Fibroblast of skin of left biceps (primary cell): ENCODE results near the gene ZFPM1.
"Not testable (repeated sequence)": the region's sequence is repeated elsewhere in the genome, so short reads cannot be mapped to it uniquely, and the experiment has no call there.

ENCODE experiments used
- DNase-seq, 2 experiments: peaks; one replicate each; pipeline ENCODE4 v3.0.0-alpha.2; 2013; ENCODE audit warnings: low read depth in 2 of 2

ZFPM1 gene

GRCh38 chr16:88453217-88453531, at the start of gene ZFPM1:
TSS of gene ZFPM1 (plus strand) at chr16:88453280. CDS start at chr16:88453639, 359 bp downstream.
- no peak for DNase-seq

- no peak for DNase-seq
These were observed 49.1 kb upstream of the ZFPM1 start for GRCh38 chr16:88403794-88404581.

GRCh38 chr16:88404769-88405168, 48.3 kb upstream of the ZFPM1 start:
- no peak for DNase-seq

GRCh38 chr16:88405216-88406060, 47.6 kb upstream of the ZFPM1 start:
- DNase-seq, result peak; percentile 47 to 52

DNA sequence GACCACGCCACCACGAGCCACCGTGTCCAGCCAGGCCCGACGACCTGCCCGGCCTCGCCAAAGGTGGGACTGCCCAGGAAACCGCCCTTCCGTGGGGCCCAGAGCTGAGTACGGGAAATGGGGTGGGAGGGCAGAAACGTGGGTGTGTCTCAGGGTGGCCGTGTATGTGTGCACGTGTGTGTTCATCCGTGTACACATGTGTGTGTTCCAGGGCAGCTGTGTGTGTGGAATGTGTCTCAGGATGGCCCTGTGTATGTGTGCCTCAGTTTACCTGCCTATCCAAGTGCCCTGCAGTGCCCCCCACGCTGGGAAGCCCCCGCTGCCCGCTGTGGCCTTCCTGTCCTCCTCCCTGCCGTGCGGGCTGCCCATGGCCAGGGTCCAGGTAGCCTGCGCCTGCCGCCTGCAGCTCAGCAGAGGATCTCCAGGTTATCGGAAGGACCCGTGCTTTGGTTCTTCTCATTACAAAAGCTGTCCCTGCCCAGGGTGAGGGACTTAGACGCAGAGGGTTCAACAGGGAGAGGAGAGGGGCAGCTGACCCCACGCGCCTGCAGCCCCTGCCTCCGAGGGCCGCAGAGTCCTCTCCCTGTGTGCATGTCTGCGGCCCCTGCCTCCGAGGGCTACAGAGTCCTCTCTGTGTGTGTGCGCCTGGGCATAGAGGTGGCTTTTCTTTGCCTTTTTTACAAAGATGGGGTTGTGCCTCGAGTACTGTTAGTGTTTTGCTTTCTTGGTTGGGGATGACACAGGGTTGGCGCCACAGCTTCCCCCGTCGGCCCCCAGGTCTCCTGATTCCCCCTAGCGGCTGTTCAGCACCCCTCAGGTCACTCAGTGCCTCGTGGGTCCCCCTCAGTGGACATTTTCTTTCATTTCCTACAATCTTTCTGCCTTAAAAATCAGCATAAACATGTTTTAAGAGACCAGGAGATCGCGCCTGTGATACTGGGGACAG, 46.7 kb upstream of the ZFPM1 start:
- DNase-seq, result no peak

DNA sequence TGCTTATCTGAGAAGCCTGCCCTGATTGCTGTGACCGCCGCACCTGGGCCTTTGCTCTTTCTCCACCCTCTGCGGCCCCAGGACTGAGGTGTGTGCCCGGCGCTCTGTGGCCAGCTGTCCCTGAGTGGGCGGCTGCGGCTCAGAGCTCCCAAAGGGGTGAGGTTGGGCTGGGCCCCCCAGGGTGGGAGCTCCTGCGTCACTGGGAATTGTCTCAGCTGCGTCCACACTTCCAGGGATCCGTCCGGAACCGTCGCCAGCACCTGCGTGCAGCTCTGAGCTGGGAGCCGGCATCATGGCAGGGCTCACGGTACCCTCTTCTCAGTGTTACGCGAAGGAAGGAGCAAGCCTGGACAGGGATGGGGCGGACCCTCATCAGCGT, 46.0 kb upstream of the ZFPM1 start:
- no peak for DNase-seq

DNA sequence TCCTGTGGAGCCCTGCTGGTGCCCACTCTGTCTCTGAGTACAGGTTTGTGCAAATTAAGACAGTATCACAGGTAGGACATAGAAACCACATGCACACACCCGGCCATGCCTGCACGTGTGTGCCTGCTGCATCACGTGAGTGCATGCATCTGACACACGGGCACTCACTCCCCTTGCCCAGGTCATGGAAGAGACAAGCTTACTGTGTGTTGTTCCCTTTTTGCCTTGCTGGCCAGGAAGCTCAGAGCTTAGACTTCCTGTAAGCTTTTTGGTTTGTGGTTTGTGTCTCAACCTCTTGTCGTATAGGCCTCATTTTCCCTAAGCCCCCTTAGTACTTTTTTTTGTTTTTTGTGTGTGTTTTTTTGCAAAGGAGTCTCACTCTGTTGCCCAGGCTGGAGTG, 45.3 kb upstream of the ZFPM1 start:
- DNase-seq, result no peak

GRCh38 chr16:88408561-88409142, 44.4 kb upstream of the ZFPM1 start:
- no peak for DNase-seq

GRCh38 chr16:88409296-88410065, 43.6 kb upstream of the ZFPM1 start:
- DNase-seq, result no peak

DNA sequence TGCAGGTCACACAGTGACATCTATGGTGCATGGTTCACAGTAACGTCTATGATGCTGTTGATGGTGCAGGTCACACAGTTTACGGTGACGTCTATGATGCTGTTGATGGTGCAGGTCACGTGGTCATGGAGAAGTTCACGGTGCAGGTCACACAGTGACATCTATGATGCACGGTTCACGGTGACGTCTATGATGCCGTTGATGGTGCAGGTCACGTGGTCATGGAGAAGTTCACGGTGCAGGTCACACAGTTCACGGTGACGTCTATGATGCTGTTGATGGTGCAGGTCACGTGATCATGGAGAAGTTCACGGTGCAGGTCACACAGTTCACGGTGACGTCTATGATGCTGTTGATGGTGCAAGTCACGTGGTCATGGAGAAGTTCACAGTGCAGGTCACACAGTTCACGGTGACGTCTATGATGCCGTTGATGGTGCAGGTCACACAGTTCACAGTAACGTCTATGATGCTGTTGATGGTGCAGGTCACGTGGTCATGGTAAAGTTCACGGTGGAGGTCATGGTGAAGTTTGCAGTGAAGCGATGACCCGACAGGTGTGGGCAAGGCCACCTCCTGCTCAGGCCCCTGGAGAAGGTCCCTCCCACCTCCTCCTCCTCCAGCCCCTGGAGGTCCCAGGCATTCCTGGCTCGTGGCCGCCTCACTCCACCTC, 42.6 kb upstream of the ZFPM1 start:
- DNase-seq, result not testable (repeated sequence)

DNA sequence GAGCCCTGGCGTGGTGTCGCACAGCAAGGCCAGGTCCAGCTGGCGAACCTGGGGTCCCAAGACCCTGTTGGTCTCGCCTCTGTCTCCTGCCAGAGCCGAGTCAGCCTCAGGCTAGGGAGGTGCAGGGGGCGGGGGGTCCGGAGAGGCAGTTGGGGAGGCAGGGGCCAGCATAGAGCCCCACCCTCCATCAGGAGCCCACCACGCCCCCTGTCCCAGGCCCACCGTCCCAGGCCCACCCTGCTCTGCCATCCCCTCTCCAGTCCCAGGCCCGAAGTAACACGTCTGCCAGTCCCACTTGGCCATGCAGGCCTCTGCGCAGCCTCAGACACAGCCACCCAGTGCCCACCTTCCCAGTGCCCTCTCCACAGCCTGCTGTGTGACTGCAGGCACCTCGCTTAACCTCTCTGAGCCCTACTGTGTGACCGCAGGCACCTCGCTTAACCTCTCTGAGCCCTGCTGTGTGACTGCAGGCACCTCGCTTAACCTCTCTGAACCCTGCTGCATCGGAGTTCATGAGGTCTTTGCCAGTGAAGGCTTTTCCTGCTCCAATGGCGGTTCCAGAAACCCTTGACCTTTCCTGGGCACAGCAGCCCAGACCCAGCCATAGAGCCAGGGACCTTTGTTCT, 41.0 kb upstream of the ZFPM1 start:
- no peak for DNase-seq

DNA sequence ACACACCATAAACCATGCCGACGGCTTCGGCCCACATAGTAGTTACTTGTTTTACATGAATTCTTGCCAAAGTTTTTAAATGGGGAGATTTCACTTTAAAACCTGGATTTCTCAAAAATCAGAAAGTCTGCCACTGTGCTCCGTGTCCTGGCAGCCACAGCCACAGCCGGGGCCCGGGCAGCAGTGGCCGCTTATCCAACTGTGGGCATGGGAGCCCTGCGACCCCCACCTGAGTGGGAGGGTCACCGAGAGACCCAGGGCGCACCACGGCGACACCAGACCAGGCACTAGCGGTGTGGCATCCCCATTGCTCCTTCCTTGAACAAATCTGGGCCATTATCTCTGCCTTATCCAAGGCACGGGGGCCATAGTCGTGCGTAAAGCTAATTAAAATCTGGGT, 40.3 kb upstream of the ZFPM1 start:
- DNase-seq, result no peak

DNA sequence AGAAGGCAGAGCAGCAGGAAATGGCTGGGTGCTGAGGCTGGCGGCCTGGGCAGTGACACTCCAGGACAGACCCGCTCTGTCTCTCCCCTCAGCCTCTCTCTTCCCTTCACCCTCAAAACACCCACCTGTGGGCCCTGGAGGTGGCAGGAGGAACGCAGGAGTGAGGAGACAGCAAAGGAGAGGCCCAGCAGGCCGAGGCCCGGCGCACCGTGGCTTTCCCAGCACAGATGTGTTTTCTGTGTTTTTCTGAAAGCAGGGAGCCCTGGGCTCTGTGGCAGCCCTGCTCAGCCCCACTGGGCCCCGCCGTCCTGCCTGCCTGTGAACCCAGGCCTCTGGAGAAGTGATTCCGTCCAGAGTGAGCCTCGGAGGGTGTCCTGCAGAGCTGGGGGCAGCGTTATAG, 39.8 kb upstream of the ZFPM1 start:
- no peak for DNase-seq

DNA sequence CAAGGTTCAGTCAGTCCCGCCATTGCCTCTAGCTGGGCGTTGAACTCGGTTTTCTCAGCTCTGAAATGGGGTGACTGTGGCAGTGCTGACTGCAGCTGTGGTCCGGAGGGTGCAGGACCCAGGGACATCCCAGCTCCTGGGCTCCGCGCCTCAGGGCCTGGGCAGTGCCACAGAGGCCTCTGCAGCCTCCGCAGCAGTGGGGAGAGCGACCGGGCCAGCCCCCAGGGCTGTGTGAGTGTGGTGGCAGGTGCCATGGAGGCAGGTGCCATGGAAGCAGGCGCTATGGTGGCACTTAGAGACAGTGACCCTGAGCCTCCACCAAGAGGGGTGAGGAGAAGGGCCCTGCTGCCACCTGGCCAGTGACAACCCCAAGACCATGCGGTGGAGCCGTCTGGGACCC, 39.4 kb upstream of the ZFPM1 start:
- no peak for DNase-seq

- no peak for DNase-seq
These were observed 38.3 kb upstream of the ZFPM1 start for GRCh38 chr16:88414521-88415380.

- no peak for DNase-seq
These were observed 37.7 kb upstream of the ZFPM1 start for GRCh38 chr16:88415381-88415705.

- no peak for DNase-seq
These were observed 37.3 kb upstream of the ZFPM1 start for GRCh38 chr16:88415713-88416323.

DNA sequence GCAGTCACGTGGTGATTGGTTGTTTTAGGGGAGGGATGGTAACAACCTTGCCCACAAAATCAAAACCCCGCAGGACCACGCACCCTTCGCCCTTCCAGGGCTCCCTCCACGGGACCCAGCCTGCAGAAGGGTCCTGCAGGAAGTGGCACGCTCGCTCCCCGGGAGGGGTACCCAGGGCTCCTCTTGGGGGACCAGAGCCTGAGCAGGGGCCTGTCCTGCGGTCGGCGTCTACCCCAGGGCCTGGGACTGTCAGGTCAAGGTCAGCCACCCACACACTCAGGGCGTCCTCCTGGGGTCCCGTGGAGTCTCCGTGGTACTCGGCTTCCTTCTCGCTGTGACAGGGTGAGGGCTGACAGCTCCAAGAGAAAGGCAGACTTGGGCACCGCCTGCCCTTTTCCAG, 36.4 kb upstream of the ZFPM1 start:
- DNase-seq, result no peak
